Neuronal stem cell (in vitro differentiated cells): ENCODE data around the gene HYAL1.

Source experiments
- DNase-seq: peaks from one replicate; pipeline ENCODE4 v3.0.0-alpha.2; 2013; ENCODE audit warnings: low spot score
- H2AFZ ChIP-seq: one replicate; pipeline ENCODE4 v1.6.1; 2013; ENCODE audit warnings: mild to moderate bottlenecking, low read length, inconsistent platforms
- H2AK5ac ChIP-seq: 2 replicates; pipeline ENCODE4 v1.6.1; 2013; ENCODE audit warnings: low read depth, mild to moderate bottlenecking, inconsistent platforms, low read length, moderate library complexity, mixed read lengths
- H2BK120ac ChIP-seq: 2 replicates; pipeline ENCODE4 v1.6.1; 2013; ENCODE audit warnings: low read depth, mild to moderate bottlenecking, inconsistent platforms, low read length, moderate library complexity, mixed read lengths
- H2BK12ac ChIP-seq: one replicate; pipeline ENCODE4 v1.6.1; 2013; ENCODE audit warnings: low read length, inconsistent platforms
- H2BK15ac ChIP-seq: 2 replicates; pipeline ENCODE4 v1.6.1; 2013; ENCODE audit warnings: mild to moderate bottlenecking, low read length, inconsistent platforms, mixed read lengths
- H2BK5ac ChIP-seq: one replicate; pipeline ENCODE4 v1.6.1; 2013; ENCODE audit warnings: inconsistent platforms, mild to moderate bottlenecking, low read length, moderate library complexity
- H3K14ac ChIP-seq: one replicate; pipeline ENCODE4 v1.6.1; 2013; ENCODE audit warnings: low read length, inconsistent platforms
- H3K18ac ChIP-seq: 2 replicates; pipeline ENCODE4 v1.6.1; 2013; ENCODE audit warnings: low read length, inconsistent platforms
- H3K23ac ChIP-seq: 2 replicates; pipeline ENCODE4 v1.6.1; 2013; ENCODE audit warnings: low read depth, mild to moderate bottlenecking, mixed read lengths, low read length, inconsistent platforms; ENCODE audit not compliant: poor library complexity
- H3K27ac ChIP-seq: replicated peaks from 3 replicates; pipeline ENCODE4 v1.5.1; 2013; ENCODE audit warnings: low read length, inconsistent platforms
- H3K27me3 ChIP-seq, 3 experiments: 2 replicates each; pipeline ENCODE4 v1.6.1; 2013; ENCODE audit warnings: low read length in 3 of 3, mild to moderate bottlenecking in 2 of 3, inconsistent platforms in 1 of 3, low read depth in 1 of 3, mixed read lengths in 1 of 3, moderate library complexity in 1 of 3; ENCODE audit not compliant: control insufficient read depth in 3 of 3, insufficient read depth in 3 of 3
- H3K36me3 ChIP-seq, 2 donors: replicated peaks in 1 of 2; 2 replicates each; pipeline ENCODE4 v1.6.1; 2013; ENCODE audit warnings: low read length in 2 of 2; ENCODE audit not compliant: control insufficient read depth in 2 of 2, insufficient read depth in 2 of 2
- H3K4ac ChIP-seq: 2 replicates; pipeline ENCODE4 v1.6.1; 2013; ENCODE audit warnings: inconsistent platforms, mild to moderate bottlenecking, low read length, moderate library complexity
- H3K4me1 ChIP-seq, 2 donors: 1 replicate in 1 of 2; 2 replicates in 1 of 2; pipeline ENCODE4 v1.6.1; 2013; ENCODE audit warnings: low read length in 2 of 2, low read depth in 1 of 2; ENCODE audit not compliant: control insufficient read depth in 2 of 2, insufficient read depth in 1 of 2
- H3K4me2 ChIP-seq: one replicate; pipeline ENCODE4 v1.6.1; 2013; ENCODE audit warnings: mild to moderate bottlenecking, low read length, inconsistent platforms; ENCODE audit not compliant: insufficient read depth, poor library complexity, severe bottlenecking
- H3K4me3 ChIP-seq, 2 donors: 2 replicates each; pipeline ENCODE4 v1.5.1; 2013; ENCODE audit warnings: low read length in 2 of 2, mild to moderate bottlenecking in 2 of 2, inconsistent platforms in 1 of 2, moderate library complexity in 1 of 2
- H3K79me1 ChIP-seq: one replicate; pipeline ENCODE4 v1.6.1; 2013; ENCODE audit warnings: low read depth, mild to moderate bottlenecking, inconsistent platforms, low read length, moderate library complexity
- H3K9ac ChIP-seq: one replicate; pipeline ENCODE4 v1.6.1; 2013; ENCODE audit warnings: mild to moderate bottlenecking, low read depth, low read length, inconsistent platforms; ENCODE audit not compliant: poor library complexity
- H3K9me3 ChIP-seq, 2 donors: replicated peaks in 1 of 2; 2 replicates each; pipeline versions ENCODE3 to v1.6.1; 2013; ENCODE audit warnings: low read length in 2 of 2, mild to moderate bottlenecking in 2 of 2, inconsistent platforms in 1 of 2, low read depth in 1 of 2, mixed read lengths in 1 of 2, moderate library complexity in 1 of 2; ENCODE audit not compliant: control insufficient read depth in 2 of 2, insufficient read depth in 1 of 2
- H4K8ac ChIP-seq: one replicate; pipeline ENCODE4 v1.6.1; 2013; ENCODE audit warnings: low read depth, mild to moderate bottlenecking, inconsistent platforms, low read length, moderate library complexity
- H4K91ac ChIP-seq: one replicate; pipeline ENCODE4 v1.6.1; 2013; ENCODE audit warnings: low read length, low read depth, mild to moderate bottlenecking, inconsistent platforms; ENCODE audit not compliant: poor library complexity
- WGBS, 2 donors: extraction: QIAGEN DNeasy Blood & Tissue Kit; methylation state at CpG; one replicate each; pipeline ENCODE4 v1.1.7; 2013; ENCODE audit warnings: missing lambda C conversion rate in 2 of 2, mixed read lengths in 1 of 2; ENCODE audit not compliant: insufficient read length in 2 of 2, insufficient replicate concordance in 1 of 2; ENCODE audit errors: extremely low coverage in 2 of 2; 5-methylcytosine and 5-hydroxymethylcytosine counted together

Gene HYAL1

GRCh38 chr3:50331364-50331907, 28.1 kb upstream of the HYAL1 start:
- H3K9me3 ChIP-seq = no peaks in the 10 kb centered on the region
- H3K4me2 ChIP-seq = no peak overlapping the region
- no peak overlapping the region for H3K27ac ChIP-seq
- no peak overlapping the region for H2BK120ac ChIP-seq
- no peak overlapping the region for H2AFZ ChIP-seq
- no peak overlapping the region for H3K14ac ChIP-seq
- H2BK12ac ChIP-seq = no peak overlapping the region
- H3K4me3 ChIP-seq = no peak overlapping the region
- no peak overlapping the region for H4K91ac ChIP-seq
- no peak for DNase-seq
- peaks cover 14% of the 10 kb centered on the region for H3K79me1 ChIP-seq
- peaks cover 9 to 14% of the 10 kb centered on the region in 2 donors for H3K4me1 ChIP-seq
- H2AK5ac ChIP-seq = no peak overlapping the region
- no peak overlapping the region for H4K8ac ChIP-seq
- no peak overlapping the region for H3K23ac ChIP-seq
- H2BK5ac ChIP-seq = no peak overlapping the region
- H2BK15ac ChIP-seq = no peak overlapping the region
- peaks cover 36 to 66% of the 10 kb centered on the region in 2 donors for H3K36me3 ChIP-seq
- no peak overlapping the region for H3K18ac ChIP-seq
- no peaks in the 10 kb centered on the region for H3K27me3 ChIP-seq
- H3K4ac ChIP-seq = no peak overlapping the region
- WGBS, 2 donors = no CpG with 5 or more reads among the region's 19 CpGs
- H3K9ac ChIP-seq = no peak overlapping the region

GRCh38 chr3:50330330-50330729, 27.0 kb upstream of the HYAL1 start:
- Histone ChIP-seq H3K4me2 (no peak overlapping the region), H3K27me3 (no peaks in the 10 kb centered on the region), H3K18ac (no peak overlapping the region), H3K23ac (no peak overlapping the region), H3K27ac (no peak overlapping the region), H2AFZ (no peak overlapping the region), H4K8ac (peak overlapping the region; percentile 70), H3K79me1 (peaks cover 10% of the 10 kb centered on the region), H3K36me3 (peaks cover 40 to 70% of the 10 kb centered on the region in 2 donors), H3K4me1 (peaks cover 3 to 6% of the 10 kb centered on the region in 2 donors), H3K9me3 (no peaks in the 10 kb centered on the region), H2BK12ac (no peak overlapping the region), H4K91ac (no peak overlapping the region), H3K4ac (no peak overlapping the region), H3K4me3 (peak overlapping the region in 1 of 2 donors; percentile 28), H2BK120ac (no peak overlapping the region), H3K9ac (no peak overlapping the region), H2AK5ac (no peak overlapping the region), H2BK15ac (no peak overlapping the region), H2BK5ac (no peak overlapping the region), H3K14ac (no peak overlapping the region)
- WGBS, 2 donors = no CpG with 5 or more reads among the region's 10 CpGs
- DNase-seq = no peak

GRCh38 chr3:50327943-50328691, 24.7 kb upstream of the HYAL1 start, which contains the start of gene TUSC2:
Gene TUSC2, minus strand, starts transcription at chr3:50328223. Its CDS starts 124 bp downstream, at chr3:50328099.
- Histone ChIP-seq H3K27ac (peak within 1 kb of the TSS; percentile 27), H2BK15ac (no peak within 1 kb of the TSS), H3K27me3 (no peaks in the 10 kb centered on the region), H3K9me3 (no peaks in the 10 kb centered on the region), H3K4me3 (peak within 1 kb of the TSS; percentile 74 to 98), H2AK5ac (peak within 1 kb of the TSS; percentile 67), H4K8ac (no peak within 1 kb of the TSS), H3K4me2 (peak within 1 kb of the TSS; percentile 94), H3K4me1 (peaks cover 8 to 12% of the 10 kb centered on the region in 2 donors), H3K79me1 (peaks cover 11% of the 10 kb centered on the region), H2AFZ (peak within 1 kb of the TSS; percentile 74), H2BK120ac (no peak within 1 kb of the TSS), H2BK5ac (peak within 1 kb of the TSS; percentile 26), H3K36me3 (peaks cover 43 to 69% of the 10 kb centered on the region in 2 donors), H4K91ac (no peak within 1 kb of the TSS), H3K4ac (peak within 1 kb of the TSS; percentile 53), H2BK12ac (no peak within 1 kb of the TSS), H3K23ac (peak within 1 kb of the TSS; percentile 62), H3K18ac (peak within 1 kb of the TSS; percentile 73), H3K14ac (no peak within 1 kb of the TSS), H3K9ac (peak within 1 kb of the TSS; percentile 96)
- no CpG with 5 or more reads among the region's 55 CpGs for WGBS, 2 donors
- peak; percentile 93 for DNase-seq

- Histone ChIP-seq H3K27ac (no peak overlapping the region), H3K4ac (no peak overlapping the region), H2BK15ac (no peak overlapping the region), H2BK120ac (no peak overlapping the region), H4K8ac (no peak overlapping the region), H3K27me3 (no peaks in the 10 kb centered on the region), H3K18ac (no peak overlapping the region), H3K36me3 (peaks cover 39 to 61% of the 10 kb centered on the region in 2 donors), H3K4me1 (peaks cover 17% of the 10 kb centered on the region in 2 donors), H2BK12ac (no peak overlapping the region), H3K9me3 (no peaks in the 10 kb centered on the region), H3K79me1 (peaks cover 10% of the 10 kb centered on the region), H3K4me2 (peak overlapping the region; percentile 94), H3K23ac (no peak overlapping the region), H3K4me3 (peak overlapping the region; percentile 74 to 98), H2BK5ac (peak overlapping the region; percentile 26), H2AK5ac (no peak overlapping the region), H3K9ac (no peak overlapping the region), H4K91ac (no peak overlapping the region), H2AFZ (no peak overlapping the region), H3K14ac (no peak overlapping the region)
- no CpG with 5 or more reads among the region's 4 CpGs for WGBS, 2 donors
- DNase-seq = no peak
Observed at GRCh38 chr3:50327129-50327528, 23.8 kb upstream of the HYAL1 start.
